Measurements from ENCODE around the gene PRKX. TPM values are rescaled to one million over a fixed set of nuclear protein-coding genes. Genes with fewer than 3 reads are reported as not detected.
"Not testable (repeated sequence)": the region's sequence is repeated elsewhere in the genome, so short reads cannot be mapped to it uniquely, and the experiment has no call there.

The PRKX gene
- total and polyA plus RNA-seq, 4 donors = 10.7 to 18.4 (median 12.2) TPM

- not testable (repeated sequence) for H3K9me3 ChIP-seq (ENCODE audit: control insufficient read depth, insufficient read depth, low read length); H3K36me3 ChIP-seq (ENCODE audit: control insufficient read depth, insufficient read depth, low read length); H3K4me3 ChIP-seq (ENCODE audit: low read depth, low read length); DNase-seq (ENCODE audit: low read depth in 4 of 6, low spot score in 6 of 6); H3K27ac ChIP-seq (ENCODE audit: low read depth, low read length); H3K27me3 ChIP-seq (ENCODE audit: control insufficient read depth, insufficient read depth, low read length); H3K4me1 ChIP-seq (ENCODE audit: control insufficient read depth, insufficient read depth, low read length)
- WGBS (ENCODE audit: insufficient coverage) = 83% methylated on average over 3 of the region's 4 CpGs
These were observed 21.0 kb upstream of the PRKX start for GRCh38 chrX:3734456-3734855.

- Histone ChIP-seq H3K4me1 (ENCODE audit: control insufficient read depth, insufficient read depth, low read length) (no peaks in the 10 kb centered on the region), H3K4me3 (ENCODE audit: low read depth, low read length) (no peak overlapping the region), H3K27ac (ENCODE audit: low read depth, low read length) (no peak overlapping the region), H3K27me3 (ENCODE audit: control insufficient read depth, insufficient read depth, low read length) (no peaks in the 10 kb centered on the region), H3K36me3 (ENCODE audit: control insufficient read depth, insufficient read depth, low read length) (no peaks in the 10 kb centered on the region), H3K9me3 (ENCODE audit: control insufficient read depth, insufficient read depth, low read length) (no peaks in the 10 kb centered on the region)
- 93% methylated on average over 6 of the region's 7 CpGs for WGBS (ENCODE audit: insufficient coverage)
- no peak for DNase-seq (ENCODE audit: low read depth in 4 of 6, low spot score in 6 of 6)
These were observed 19.6 kb upstream of the PRKX start for GRCh38 chrX:3733043-3733430.

GRCh38 chrX:3732326-3733042, 19.0 kb upstream of the PRKX start:
- H3K36me3 ChIP-seq (ENCODE audit: control insufficient read depth, insufficient read depth, low read length); H3K27me3 ChIP-seq (ENCODE audit: control insufficient read depth, insufficient read depth, low read length); H3K27ac ChIP-seq (ENCODE audit: low read depth, low read length); H3K4me3 ChIP-seq (ENCODE audit: low read depth, low read length); H3K4me1 ChIP-seq (ENCODE audit: control insufficient read depth, insufficient read depth, low read length); H3K9me3 ChIP-seq (ENCODE audit: control insufficient read depth, insufficient read depth, low read length); DNase-seq (ENCODE audit: low read depth in 4 of 6, low spot score in 6 of 6): not testable (repeated sequence)
- WGBS (ENCODE audit: insufficient coverage) = 59% methylated on average over 11 of the region's 15 CpGs

GRCh38 chrX:3728454-3728853, 15.0 kb upstream of the PRKX start:
- H3K4me3 ChIP-seq (ENCODE audit: low read depth, low read length) = no peak overlapping the region
- H3K27me3 ChIP-seq (ENCODE audit: control insufficient read depth, insufficient read depth, low read length) = no peaks in the 10 kb centered on the region
- 67% methylated on average over 6 of the region's 9 CpGs for WGBS (ENCODE audit: insufficient coverage)
- H3K27ac ChIP-seq (ENCODE audit: low read depth, low read length) = no peak overlapping the region
- no peaks in the 10 kb centered on the region for H3K36me3 ChIP-seq (ENCODE audit: control insufficient read depth, insufficient read depth, low read length)
- no peaks in the 10 kb centered on the region for H3K4me1 ChIP-seq (ENCODE audit: control insufficient read depth, insufficient read depth, low read length)
- DNase-seq (ENCODE audit: low read depth in 4 of 6, low spot score in 6 of 6) = peak in 1 of 6 donors; percentile 4
- H3K9me3 ChIP-seq (ENCODE audit: control insufficient read depth, insufficient read depth, low read length) = no peaks in the 10 kb centered on the region

GRCh38 chrX:3723460-3723859, 10.0 kb upstream of the PRKX start:
- H3K9me3 ChIP-seq (ENCODE audit: control insufficient read depth, insufficient read depth, low read length); H3K27me3 ChIP-seq (ENCODE audit: control insufficient read depth, insufficient read depth, low read length); H3K4me1 ChIP-seq (ENCODE audit: control insufficient read depth, insufficient read depth, low read length); H3K27ac ChIP-seq (ENCODE audit: low read depth, low read length); DNase-seq (ENCODE audit: low read depth in 4 of 6, low spot score in 6 of 6); H3K36me3 ChIP-seq (ENCODE audit: control insufficient read depth, insufficient read depth, low read length); H3K4me3 ChIP-seq (ENCODE audit: low read depth, low read length): not testable (repeated sequence)
- 97% methylated on average over 5 of the region's 9 CpGs for WGBS (ENCODE audit: insufficient coverage)

GRCh38 chrX:3717742-3718420, 4.4 kb upstream of the PRKX start:
- H3K27me3 ChIP-seq (ENCODE audit: control insufficient read depth, insufficient read depth, low read length) = peaks cover under 1% of the 10 kb centered on the region
- no peaks in the 10 kb centered on the region for H3K9me3 ChIP-seq (ENCODE audit: control insufficient read depth, insufficient read depth, low read length)

GRCh38 chrX:3715921-3716320, 2.5 kb upstream of the PRKX start:
- WGBS (ENCODE audit: insufficient coverage) = 87% methylated on average over 3 of the region's 3 CpGs
- no peaks in the 10 kb centered on the region for H3K36me3 ChIP-seq (ENCODE audit: control insufficient read depth, insufficient read depth, low read length)
- H3K27me3 ChIP-seq (ENCODE audit: control insufficient read depth, insufficient read depth, low read length) = peaks cover 11% of the 10 kb centered on the region
- no peak overlapping the region for H3K4me3 ChIP-seq (ENCODE audit: low read depth, low read length)
- peaks cover 24% of the 10 kb centered on the region for H3K4me1 ChIP-seq (ENCODE audit: control insufficient read depth, insufficient read depth, low read length)
- no peak for DNase-seq (ENCODE audit: low read depth in 4 of 6, low spot score in 6 of 6)
- no peak overlapping the region for H3K27ac ChIP-seq (ENCODE audit: low read depth, low read length)
- no peaks in the 10 kb centered on the region for H3K9me3 ChIP-seq (ENCODE audit: control insufficient read depth, insufficient read depth, low read length)

More at GRCh38 chrX:3717742-3718420, 4.4 kb upstream of the PRKX start:
- WGBS (ENCODE audit: insufficient coverage) = 67% methylated on average over 7 of the region's 11 CpGs
- Histone ChIP-seq H3K36me3 (ENCODE audit: control insufficient read depth, insufficient read depth, low read length) (no peaks in the 10 kb centered on the region), H3K4me1 (ENCODE audit: control insufficient read depth, insufficient read depth, low read length) (peaks cover 6% of the 10 kb centered on the region), H3K27ac (ENCODE audit: low read depth, low read length) (no peak overlapping the region), H3K4me3 (ENCODE audit: low read depth, low read length) (no peak overlapping the region)
- no peak for DNase-seq (ENCODE audit: low read depth in 4 of 6, low spot score in 6 of 6)

GRCh38 chrX:3714706-3715479, 1.4 kb upstream of the PRKX start:
- 44% methylated on average over 33 of the region's 38 CpGs for WGBS (ENCODE audit: insufficient coverage)
- H3K9me3 ChIP-seq (ENCODE audit: control insufficient read depth, insufficient read depth, low read length); H3K4me3 ChIP-seq (ENCODE audit: low read depth, low read length); H3K36me3 ChIP-seq (ENCODE audit: control insufficient read depth, insufficient read depth, low read length); H3K27ac ChIP-seq (ENCODE audit: low read depth, low read length); DNase-seq (ENCODE audit: low read depth in 4 of 6, low spot score in 6 of 6): not testable (repeated sequence)
- peaks cover 24% of the 10 kb centered on the region for H3K4me1 ChIP-seq (ENCODE audit: control insufficient read depth, insufficient read depth, low read length)
- peaks cover 11% of the 10 kb centered on the region for H3K27me3 ChIP-seq (ENCODE audit: control insufficient read depth, insufficient read depth, low read length)

- Histone ChIP-seq H3K36me3 (ENCODE audit: control insufficient read depth, insufficient read depth, low read length) (no peaks in the 10 kb centered on the region), H3K9me3 (ENCODE audit: control insufficient read depth, insufficient read depth, low read length) (no peaks in the 10 kb centered on the region), H3K27me3 (ENCODE audit: control insufficient read depth, insufficient read depth, low read length) (peaks cover 11% of the 10 kb centered on the region), H3K4me1 (ENCODE audit: control insufficient read depth, insufficient read depth, low read length) (peaks cover 24% of the 10 kb centered on the region), H3K27ac (ENCODE audit: low read depth, low read length) (no peak overlapping the region), H3K4me3 (ENCODE audit: low read depth, low read length) (peak overlapping the region; percentile 43)
- WGBS (ENCODE audit: insufficient coverage) = 2% methylated on average over 10 of the region's 15 CpGs
- DNase-seq (ENCODE audit: low read depth in 4 of 6, low spot score in 6 of 6) = peak in 1 of 6 donors; percentile 1
These were observed 537 bp upstream of the PRKX start for GRCh38 chrX:3713937-3714434.
